ENCODE results near the gene KCNJ15. TPM values are rescaled to one million over a fixed set of nuclear protein-coding genes. Genes with fewer than 3 reads are reported as not detected.

Gene KCNJ15
- total and polyA plus RNA-seq, 2 experiments from 2014 or later: not detected

DNA sequence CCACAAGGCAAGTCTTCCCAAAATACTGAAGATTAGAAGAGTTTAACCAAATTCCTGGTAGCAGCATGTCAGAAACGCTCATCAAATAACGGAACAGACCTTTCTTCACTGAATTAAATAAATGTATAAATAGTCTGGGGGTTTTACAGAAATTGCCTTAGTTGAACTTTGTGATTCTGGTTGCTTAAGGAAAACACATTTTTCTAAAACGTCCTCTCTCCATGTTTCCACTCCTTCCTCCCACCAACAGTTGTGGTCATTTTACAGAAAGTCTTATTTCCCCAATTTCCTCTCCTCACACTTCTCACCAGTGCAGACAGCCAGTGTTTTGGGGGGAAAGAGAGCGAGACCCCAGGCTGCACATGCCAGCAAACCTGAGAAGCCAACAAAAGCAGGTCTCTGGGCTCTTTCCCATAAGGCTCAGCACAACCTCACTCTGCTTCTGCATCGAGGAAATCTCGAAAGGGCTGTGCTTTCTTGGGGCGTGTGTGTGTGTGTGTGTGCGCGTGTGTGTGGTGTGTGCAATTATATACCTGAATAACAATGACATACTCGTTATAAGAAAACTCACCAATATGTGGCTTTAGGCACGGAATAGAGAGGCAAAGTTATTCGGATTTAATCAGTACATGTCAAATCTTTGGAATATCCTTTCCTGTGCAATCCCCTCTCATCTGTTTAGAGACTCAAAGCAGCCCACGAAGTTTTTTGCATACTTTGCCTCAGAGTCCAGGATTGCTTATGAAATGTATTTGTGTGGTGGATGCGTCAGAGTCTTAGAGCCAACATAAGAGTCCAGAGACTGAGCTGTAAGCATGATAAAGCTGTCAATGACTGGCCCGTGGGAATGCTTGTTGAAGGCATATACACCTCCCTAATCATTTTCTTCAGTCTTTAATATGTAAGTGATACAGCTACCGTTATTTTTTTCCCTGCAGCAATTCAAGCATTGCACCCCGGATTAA lies 2.0 kb downstream of the KCNJ15 start:
- Histone ChIP-seq H3K9me2 (ENCODE audit: insufficient read depth) (peaks cover 4% of the 10 kb centered on the region; the same call in 1 of the 2 replicates), H4K20me1 (replicated peaks; ENCODE audit: insufficient read depth) (no peaks in the 10 kb centered on the region), H3K4me2 (no peak overlapping the region), H2AFZ (no peak overlapping the region), H3K27me3 (ENCODE audit: insufficient read depth) (no peaks in the 10 kb centered on the region), H3K79me2 (replicated peaks; ENCODE audit: insufficient read depth) (no peaks in the 10 kb centered on the region), H3K4me3 (no peak overlapping the region), H3F3A (replicated peaks; ENCODE audit: low read depth) (no peaks in the 10 kb centered on the region), H3K4me1 (ENCODE audit: insufficient read depth) (no peaks in the 10 kb centered on the region), H3K27ac (ENCODE audit: low read depth) (no peak overlapping the region), H3K36me3 (ENCODE audit: insufficient read depth) (no peaks in the 10 kb centered on the region)
- DNase-seq (ENCODE audit: low spot score): no peak
- Mint-ChIP-seq H3K27ac (no peak overlapping the region), H3K4me1 (peaks cover 5% of the 10 kb centered on the region; the same call in 2 of the 3 replicates), H3K27me3 (ENCODE audit: insufficient read depth, low read depth, poor library complexity) (peaks cover 4% of the 10 kb centered on the region), H3K4me3 (no peak overlapping the region), H3K36me3 (ENCODE audit: low read depth) (no peaks in the 10 kb centered on the region), H3K9me3 (no peaks in the 10 kb centered on the region; the same call in 2 of the 3 replicates)
- TF ChIP-seq, protein P1, sequence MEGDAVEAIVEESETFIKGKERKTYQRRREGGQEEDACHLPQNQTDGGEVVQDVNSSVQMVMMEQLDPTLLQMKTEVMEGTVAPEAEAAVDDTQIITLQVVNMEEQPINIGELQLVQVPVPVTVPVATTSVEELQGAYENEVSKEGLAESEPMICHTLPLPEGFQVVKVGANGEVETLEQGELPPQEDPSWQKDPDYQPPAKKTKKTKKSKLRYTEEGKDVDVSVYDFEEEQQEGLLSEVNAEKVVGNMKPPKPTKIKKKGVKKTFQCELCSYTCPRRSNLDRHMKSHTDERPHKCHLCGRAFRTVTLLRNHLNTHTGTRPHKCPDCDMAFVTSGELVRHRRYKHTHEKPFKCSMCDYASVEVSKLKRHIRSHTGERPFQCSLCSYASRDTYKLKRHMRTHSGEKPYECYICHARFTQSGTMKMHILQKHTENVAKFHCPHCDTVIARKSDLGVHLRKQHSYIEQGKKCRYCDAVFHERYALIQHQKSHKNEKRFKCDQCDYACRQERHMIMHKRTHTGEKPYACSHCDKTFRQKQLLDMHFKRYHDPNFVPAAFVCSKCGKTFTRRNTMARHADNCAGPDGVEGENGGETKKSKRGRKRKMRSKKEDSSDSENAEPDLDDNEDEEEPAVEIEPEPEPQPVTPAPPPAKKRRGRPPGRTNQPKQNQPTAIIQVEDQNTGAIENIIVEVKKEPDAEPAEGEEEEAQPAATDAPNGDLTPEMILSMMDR (conservative IDR thresholded peaks at IDR 0.05; ENCODE audit: low read depth in 2 of 2): no peak
- TF ChIP-seq NANOG (IDR thresholded peaks at IDR 0.05; ENCODE audit: borderline replicate concordance): no peak
- TF ChIP-seq, protein P2, sequence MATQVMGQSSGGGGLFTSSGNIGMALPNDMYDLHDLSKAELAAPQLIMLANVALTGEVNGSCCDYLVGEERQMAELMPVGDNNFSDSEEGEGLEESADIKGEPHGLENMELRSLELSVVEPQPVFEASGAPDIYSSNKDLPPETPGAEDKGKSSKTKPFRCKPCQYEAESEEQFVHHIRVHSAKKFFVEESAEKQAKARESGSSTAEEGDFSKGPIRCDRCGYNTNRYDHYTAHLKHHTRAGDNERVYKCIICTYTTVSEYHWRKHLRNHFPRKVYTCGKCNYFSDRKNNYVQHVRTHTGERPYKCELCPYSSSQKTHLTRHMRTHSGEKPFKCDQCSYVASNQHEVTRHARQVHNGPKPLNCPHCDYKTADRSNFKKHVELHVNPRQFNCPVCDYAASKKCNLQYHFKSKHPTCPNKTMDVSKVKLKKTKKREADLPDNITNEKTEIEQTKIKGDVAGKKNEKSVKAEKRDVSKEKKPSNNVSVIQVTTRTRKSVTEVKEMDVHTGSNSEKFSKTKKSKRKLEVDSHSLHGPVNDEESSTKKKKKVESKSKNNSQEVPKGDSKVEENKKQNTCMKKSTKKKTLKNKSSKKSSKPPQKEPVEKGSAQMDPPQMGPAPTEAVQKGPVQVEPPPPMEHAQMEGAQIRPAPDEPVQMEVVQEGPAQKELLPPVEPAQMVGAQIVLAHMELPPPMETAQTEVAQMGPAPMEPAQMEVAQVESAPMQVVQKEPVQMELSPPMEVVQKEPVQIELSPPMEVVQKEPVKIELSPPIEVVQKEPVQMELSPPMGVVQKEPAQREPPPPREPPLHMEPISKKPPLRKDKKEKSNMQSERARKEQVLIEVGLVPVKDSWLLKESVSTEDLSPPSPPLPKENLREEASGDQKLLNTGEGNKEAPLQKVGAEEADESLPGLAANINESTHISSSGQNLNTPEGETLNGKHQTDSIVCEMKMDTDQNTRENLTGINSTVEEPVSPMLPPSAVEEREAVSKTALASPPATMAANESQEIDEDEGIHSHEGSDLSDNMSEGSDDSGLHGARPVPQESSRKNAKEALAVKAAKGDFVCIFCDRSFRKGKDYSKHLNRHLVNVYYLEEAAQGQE (IDR thresholded peaks at IDR 0.05; ENCODE audit: unreplicated experiment): no peak
- TF ChIP-seq ZNF331 (CRISPR knock-in tag; IDR thresholded peaks at IDR 0.05; ENCODE audit: low read depth): no peak
- TF ChIP-seq CREB1 (CRISPR knock-in tag; IDR thresholded peaks at IDR 0.05; ENCODE audit: low read depth): no peak
- TF ChIP-seq, protein P3, sequence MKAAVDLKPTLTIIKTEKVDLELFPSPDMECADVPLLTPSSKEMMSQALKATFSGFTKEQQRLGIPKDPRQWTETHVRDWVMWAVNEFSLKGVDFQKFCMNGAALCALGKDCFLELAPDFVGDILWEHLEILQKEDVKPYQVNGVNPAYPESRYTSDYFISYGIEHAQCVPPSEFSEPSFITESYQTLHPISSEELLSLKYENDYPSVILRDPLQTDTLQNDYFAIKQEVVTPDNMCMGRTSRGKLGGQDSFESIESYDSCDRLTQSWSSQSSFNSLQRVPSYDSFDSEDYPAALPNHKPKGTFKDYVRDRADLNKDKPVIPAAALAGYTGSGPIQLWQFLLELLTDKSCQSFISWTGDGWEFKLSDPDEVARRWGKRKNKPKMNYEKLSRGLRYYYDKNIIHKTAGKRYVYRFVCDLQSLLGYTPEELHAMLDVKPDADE (IDR thresholded peaks at IDR 0.05): no peak
- no peak for TF ChIP-seq POLR2AphosphoS5 (IDR thresholded peaks at IDR 0.05; ENCODE audit: low read depth)
- TF ChIP-seq, protein P4, sequence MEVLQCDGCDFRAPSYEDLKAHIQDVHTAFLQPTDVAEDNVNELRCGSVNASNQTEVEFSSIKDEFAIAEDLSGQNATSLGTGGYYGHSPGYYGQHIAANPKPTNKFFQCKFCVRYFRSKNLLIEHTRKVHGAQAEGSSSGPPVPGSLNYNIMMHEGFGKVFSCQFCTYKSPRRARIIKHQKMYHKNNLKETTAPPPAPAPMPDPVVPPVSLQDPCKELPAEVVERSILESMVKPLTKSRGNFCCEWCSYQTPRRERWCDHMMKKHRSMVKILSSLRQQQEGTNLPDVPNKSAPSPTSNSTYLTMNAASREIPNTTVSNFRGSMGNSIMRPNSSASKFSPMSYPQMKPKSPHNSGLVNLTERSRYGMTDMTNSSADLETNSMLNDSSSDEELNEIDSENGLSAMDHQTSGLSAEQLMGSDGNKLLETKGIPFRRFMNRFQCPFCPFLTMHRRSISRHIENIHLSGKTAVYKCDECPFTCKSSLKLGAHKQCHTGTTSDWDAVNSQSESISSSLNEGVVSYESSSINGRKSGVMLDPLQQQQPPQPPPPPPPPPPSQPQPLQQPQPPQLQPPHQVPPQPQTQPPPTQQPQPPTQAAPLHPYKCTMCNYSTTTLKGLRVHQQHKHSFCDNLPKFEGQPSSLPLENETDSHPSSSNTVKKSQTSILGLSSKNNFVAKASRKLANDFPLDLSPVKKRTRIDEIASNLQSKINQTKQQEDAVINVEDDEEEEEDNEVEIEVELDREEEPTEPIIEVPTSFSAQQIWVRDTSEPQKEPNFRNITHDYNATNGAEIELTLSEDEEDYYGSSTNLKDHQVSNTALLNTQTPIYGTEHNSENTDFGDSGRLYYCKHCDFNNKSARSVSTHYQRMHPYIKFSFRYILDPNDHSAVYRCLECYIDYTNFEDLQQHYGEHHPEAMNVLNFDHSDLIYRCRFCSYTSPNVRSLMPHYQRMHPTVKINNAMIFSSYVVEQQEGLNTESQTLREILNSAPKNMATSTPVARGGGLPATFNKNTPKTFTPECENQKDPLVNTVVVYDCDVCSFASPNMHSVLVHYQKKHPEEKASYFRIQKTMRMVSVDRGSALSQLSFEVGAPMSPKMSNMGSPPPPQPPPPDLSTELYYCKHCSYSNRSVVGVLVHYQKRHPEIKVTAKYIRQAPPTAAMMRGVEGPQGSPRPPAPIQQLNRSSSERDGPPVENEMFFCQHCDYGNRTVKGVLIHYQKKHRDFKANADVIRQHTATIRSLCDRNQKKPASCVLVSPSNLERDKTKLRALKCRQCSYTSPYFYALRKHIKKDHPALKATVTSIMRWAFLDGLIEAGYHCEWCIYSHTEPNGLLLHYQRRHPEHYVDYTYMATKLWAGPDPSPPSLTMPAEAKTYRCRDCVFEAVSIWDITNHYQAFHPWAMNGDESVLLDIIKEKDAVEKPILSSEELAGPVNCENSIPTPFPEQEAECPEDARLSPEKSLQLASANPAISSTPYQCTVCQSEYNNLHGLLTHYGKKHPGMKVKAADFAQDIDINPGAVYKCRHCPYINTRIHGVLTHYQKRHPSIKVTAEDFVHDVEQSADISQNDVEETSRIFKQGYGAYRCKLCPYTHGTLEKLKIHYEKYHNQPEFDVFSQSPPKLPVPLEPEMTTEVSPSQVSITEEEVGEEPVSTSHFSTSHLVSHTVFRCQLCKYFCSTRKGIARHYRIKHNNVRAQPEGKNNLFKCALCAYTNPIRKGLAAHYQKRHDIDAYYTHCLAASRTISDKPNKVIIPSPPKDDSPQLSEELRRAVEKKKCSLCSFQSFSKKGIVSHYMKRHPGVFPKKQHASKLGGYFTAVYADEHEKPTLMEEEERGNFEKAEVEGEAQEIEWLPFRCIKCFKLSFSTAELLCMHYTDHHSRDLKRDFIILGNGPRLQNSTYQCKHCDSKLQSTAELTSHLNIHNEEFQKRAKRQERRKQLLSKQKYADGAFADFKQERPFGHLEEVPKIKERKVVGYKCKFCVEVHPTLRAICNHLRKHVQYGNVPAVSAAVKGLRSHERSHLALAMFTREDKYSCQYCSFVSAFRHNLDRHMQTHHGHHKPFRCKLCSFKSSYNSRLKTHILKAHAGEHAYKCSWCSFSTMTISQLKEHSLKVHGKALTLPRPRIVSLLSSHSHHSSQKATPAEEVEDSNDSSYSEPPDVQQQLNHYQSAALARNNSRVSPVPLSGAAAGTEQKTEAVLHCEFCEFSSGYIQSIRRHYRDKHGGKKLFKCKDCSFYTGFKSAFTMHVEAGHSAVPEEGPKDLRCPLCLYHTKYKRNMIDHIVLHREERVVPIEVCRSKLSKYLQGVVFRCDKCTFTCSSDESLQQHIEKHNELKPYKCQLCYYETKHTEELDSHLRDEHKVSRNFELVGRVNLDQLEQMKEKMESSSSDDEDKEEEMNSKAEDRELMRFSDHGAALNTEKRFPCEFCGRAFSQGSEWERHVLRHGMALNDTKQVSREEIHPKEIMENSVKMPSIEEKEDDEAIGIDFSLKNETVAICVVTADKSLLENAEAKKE (CRISPR knock-in tag; IDR thresholded peaks at IDR 0.05): no peak
- TF ChIP-seq STAT1 (IDR thresholded peaks at IDR 0.05; ENCODE audit: unreplicated experiment): no peak
- TF ChIP-seq ZNF114 (CRISPR knock-in tag; IDR thresholded peaks at IDR 0.05): no peak
- no peak for TF ChIP-seq EZH2phosphoT487 (IDR thresholded peaks at IDR 0.05; ENCODE audit: unreplicated experiment)
- no peak for TF ChIP-seq JUNB (IDR thresholded peaks at IDR 0.05; ENCODE audit: unreplicated experiment)
- no peak for TF ChIP-seq EZH2 (IDR thresholded peaks at IDR 0.05; ENCODE audit: low read depth, unreplicated experiment)
- ATAC-seq: no peak

Measured in GM23338 (cell line).